A673 (cell line): ENCODE measurements around the gene KDM1A.

Source experiments
- CTCF ChIP-seq: fragments of 300-800, 200-600 bp; sonication (generic); conservative IDR thresholded peaks from 2 replicates; pipeline ENCODE4 v1.5.1; 2017; ENCODE audit warnings: low read depth, mild to moderate bottlenecking, antibody characterized with exemption, low read length, moderate library complexity, mixed read lengths
- EZH2 ChIP-seq: fragments of 200-600 bp; sonication (generic); IDR thresholded peaks from 2 replicates; pipeline ENCODE4 v1.6.1; 2017; ENCODE audit warnings: borderline replicate concordance, low read depth, mild to moderate bottlenecking, mixed read lengths, antibody characterized with exemption, low read length; ENCODE audit not compliant: poor library complexity, severe bottlenecking

GRCh38 chr1:23098463-23099170 lies 79.3 kb downstream of the KDM1A start:
- peak; percentile 94 for TF ChIP-seq CTCF
- no peak for TF ChIP-seq EZH2
